ENCODE data around the gene SOWAHB. TPM values are rescaled to one million over a fixed set of nuclear protein-coding genes. Genes with fewer than 3 reads are reported as not detected.

SOWAHB gene
- total and polyA plus RNA-seq, 4 donors, result 2.5 to 30.5 (median 10.1) TPM

DNA sequence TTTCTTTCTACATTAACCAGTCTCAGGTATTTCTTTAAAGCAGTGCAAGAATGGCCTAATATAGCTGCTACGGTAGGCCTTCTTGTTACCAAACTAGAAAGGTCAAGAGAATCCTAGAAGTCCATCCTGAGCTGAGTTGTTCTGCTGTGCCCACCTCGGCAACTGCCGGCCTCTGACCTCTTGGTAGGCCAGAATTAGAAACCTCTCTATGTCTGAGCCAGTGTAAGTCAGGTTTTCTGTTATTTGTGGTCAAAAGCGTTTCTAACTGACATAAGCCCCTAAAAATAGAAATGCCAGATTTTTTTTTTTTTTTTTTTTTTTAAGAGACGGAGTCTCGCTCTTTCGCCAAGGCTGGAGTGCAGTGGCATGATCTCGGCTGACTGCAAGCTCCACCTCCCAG lies 43.1 kb downstream of the SOWAHB start:
- H3K27ac ChIP-seq (ENCODE audit: low read depth in 1 of 2, low read length in 2 of 2), result no peak overlapping the region
- TF ChIP-seq SP1 (IDR thresholded peaks at IDR 0.05) (no peak), RAD21 (IDR thresholded peaks at IDR 0.05) (no peak), HNF4G (IDR thresholded peaks at IDR 0.05) (no peak), GABPA (IDR thresholded peaks at IDR 0.05 in 1 of 2, conservative IDR thresholded peaks at IDR 0.05 in 1 of 2) (no peak), HNF4A (conservative IDR thresholded peaks at IDR 0.05) (no peak), MAX (IDR thresholded peaks at IDR 0.05) (no peak), CTCF (IDR thresholded peaks at IDR 0.05; ENCODE audit: low read depth, low read length, missing input control) (no peak), FOXA2 (IDR thresholded peaks at IDR 0.05) (no peak), YY1 (IDR thresholded peaks at IDR 0.05) (no peak), FOXA1 (IDR thresholded peaks at IDR 0.05) (no peak), EGR1 (IDR thresholded peaks at IDR 0.05; ENCODE audit: low read depth in 2 of 2) (no peak), RXRA (IDR thresholded peaks at IDR 0.05) (no peak), TAF1 (conservative IDR thresholded peaks at IDR 0.05) (no peak)
- TF ChIP-seq, protein P1, sequence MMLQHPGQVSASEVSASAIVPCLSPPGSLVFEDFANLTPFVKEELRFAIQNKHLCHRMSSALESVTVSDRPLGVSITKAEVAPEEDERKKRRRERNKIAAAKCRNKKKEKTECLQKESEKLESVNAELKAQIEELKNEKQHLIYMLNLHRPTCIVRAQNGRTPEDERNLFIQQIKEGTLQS (IDR thresholded peaks at IDR 0.05), result no peak
- DNase-seq (ENCODE audit: low spot score), result no peak
- H3K9ac ChIP-seq (ENCODE audit: low read depth in 1 of 2, low read length in 2 of 2), result no peak overlapping the region
- no peaks in the 10 kb centered on the region for H3K9me3 ChIP-seq (ENCODE audit: control insufficient read depth in 4 of 4, low read length in 3 of 4)
- WGBS, result 93% methylated on average over 8 of the region's 8 CpGs
- no peaks in the 10 kb centered on the region for H3K27me3 ChIP-seq (ENCODE audit: control insufficient read depth in 4 of 4, insufficient read depth in 4 of 4, low read length in 3 of 4)
- H3K36me3 ChIP-seq (ENCODE audit: control insufficient read depth in 4 of 4, insufficient read depth in 3 of 4, low read depth in 1 of 4, low read length in 3 of 4), result no peaks in the 10 kb centered on the region
- peaks cover 9 to 22% (median 20%) of the 10 kb centered on the region in 4 donors for H3K4me1 ChIP-seq (ENCODE audit: control insufficient read depth in 4 of 4, insufficient read depth in 4 of 4, low read length in 3 of 4)
- H3K4me3 ChIP-seq (ENCODE audit: low read depth in 1 of 3, low read length in 3 of 3), result no peak overlapping the region

- H3K4me3 ChIP-seq (ENCODE audit: low read depth in 1 of 3, low read length in 3 of 3), result no peak overlapping the region
- peaks cover 5 to 11% (median 10%) of the 10 kb centered on the region in 4 donors for H3K4me1 ChIP-seq (ENCODE audit: control insufficient read depth in 4 of 4, insufficient read depth in 4 of 4, low read length in 3 of 4)
- no peaks in the 10 kb centered on the region for H3K9me3 ChIP-seq (ENCODE audit: control insufficient read depth in 4 of 4, low read length in 3 of 4)
- H3K27ac ChIP-seq (ENCODE audit: low read depth in 1 of 2, low read length in 2 of 2), result no peak overlapping the region
- no peak for TF ChIP-seq TAF1 (conservative IDR thresholded peaks at IDR 0.05)
- no peak for TF ChIP-seq MAX (IDR thresholded peaks at IDR 0.05)
- no peak for TF ChIP-seq HNF4A (conservative IDR thresholded peaks at IDR 0.05)
- no peak for TF ChIP-seq HNF4G (IDR thresholded peaks at IDR 0.05)
- TF ChIP-seq RAD21 (IDR thresholded peaks at IDR 0.05), result no peak
- TF ChIP-seq SP1 (IDR thresholded peaks at IDR 0.05), result no peak
- no peak for TF ChIP-seq JUND (IDR thresholded peaks at IDR 0.05)
- no peak for TF ChIP-seq EGR1 (IDR thresholded peaks at IDR 0.05; ENCODE audit: low read depth in 2 of 2)
- TF ChIP-seq YY1 (IDR thresholded peaks at IDR 0.05), result no peak
- TF ChIP-seq FOXA1 (IDR thresholded peaks at IDR 0.05), result no peak
- no peak for TF ChIP-seq NR2F2 (IDR thresholded peaks at IDR 0.05)
- TF ChIP-seq, protein P2, sequence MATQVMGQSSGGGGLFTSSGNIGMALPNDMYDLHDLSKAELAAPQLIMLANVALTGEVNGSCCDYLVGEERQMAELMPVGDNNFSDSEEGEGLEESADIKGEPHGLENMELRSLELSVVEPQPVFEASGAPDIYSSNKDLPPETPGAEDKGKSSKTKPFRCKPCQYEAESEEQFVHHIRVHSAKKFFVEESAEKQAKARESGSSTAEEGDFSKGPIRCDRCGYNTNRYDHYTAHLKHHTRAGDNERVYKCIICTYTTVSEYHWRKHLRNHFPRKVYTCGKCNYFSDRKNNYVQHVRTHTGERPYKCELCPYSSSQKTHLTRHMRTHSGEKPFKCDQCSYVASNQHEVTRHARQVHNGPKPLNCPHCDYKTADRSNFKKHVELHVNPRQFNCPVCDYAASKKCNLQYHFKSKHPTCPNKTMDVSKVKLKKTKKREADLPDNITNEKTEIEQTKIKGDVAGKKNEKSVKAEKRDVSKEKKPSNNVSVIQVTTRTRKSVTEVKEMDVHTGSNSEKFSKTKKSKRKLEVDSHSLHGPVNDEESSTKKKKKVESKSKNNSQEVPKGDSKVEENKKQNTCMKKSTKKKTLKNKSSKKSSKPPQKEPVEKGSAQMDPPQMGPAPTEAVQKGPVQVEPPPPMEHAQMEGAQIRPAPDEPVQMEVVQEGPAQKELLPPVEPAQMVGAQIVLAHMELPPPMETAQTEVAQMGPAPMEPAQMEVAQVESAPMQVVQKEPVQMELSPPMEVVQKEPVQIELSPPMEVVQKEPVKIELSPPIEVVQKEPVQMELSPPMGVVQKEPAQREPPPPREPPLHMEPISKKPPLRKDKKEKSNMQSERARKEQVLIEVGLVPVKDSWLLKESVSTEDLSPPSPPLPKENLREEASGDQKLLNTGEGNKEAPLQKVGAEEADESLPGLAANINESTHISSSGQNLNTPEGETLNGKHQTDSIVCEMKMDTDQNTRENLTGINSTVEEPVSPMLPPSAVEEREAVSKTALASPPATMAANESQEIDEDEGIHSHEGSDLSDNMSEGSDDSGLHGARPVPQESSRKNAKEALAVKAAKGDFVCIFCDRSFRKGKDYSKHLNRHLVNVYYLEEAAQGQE (IDR thresholded peaks at IDR 0.05), result no peak
- H3K36me3 ChIP-seq (ENCODE audit: control insufficient read depth in 4 of 4, insufficient read depth in 3 of 4, low read depth in 1 of 4, low read length in 3 of 4), result no peaks in the 10 kb centered on the region
- 88% methylated on average over 2 of the region's 2 CpGs for WGBS
- H3K27me3 ChIP-seq (ENCODE audit: control insufficient read depth in 4 of 4, insufficient read depth in 4 of 4, low read length in 3 of 4), result no peaks in the 10 kb centered on the region
- H3K9ac ChIP-seq (ENCODE audit: low read depth in 1 of 2, low read length in 2 of 2), result no peak overlapping the region
- no peak for DNase-seq (ENCODE audit: low spot score)
Measured at GRCh38 chr4:76851375-76851774, 46.6 kb downstream of the SOWAHB start.
